Stimulated activated CD4-positive, alpha-beta T cell treated with anti-CD3 and anti-CD28 coated beads, Interleukin-15, amount 100 ng/mL, for 24 hours (primary cell): ENCODE results near the gene TMEM31.
A peak's percentile ranks its signal among the peaks of the same experiment; 100 is the strongest.

Experiments
- DNase-seq: peaks from one replicate; pipeline ENCODE4 v3.0.0-alpha.2; 2020

The TMEM31 gene, protein sequence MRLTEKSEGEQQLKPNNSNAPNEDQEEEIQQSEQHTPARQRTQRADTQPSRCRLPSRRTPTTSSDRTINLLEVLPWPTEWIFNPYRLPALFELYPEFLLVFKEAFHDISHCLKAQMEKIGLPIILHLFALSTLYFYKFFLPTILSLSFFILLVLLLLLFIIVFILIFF

DNA sequence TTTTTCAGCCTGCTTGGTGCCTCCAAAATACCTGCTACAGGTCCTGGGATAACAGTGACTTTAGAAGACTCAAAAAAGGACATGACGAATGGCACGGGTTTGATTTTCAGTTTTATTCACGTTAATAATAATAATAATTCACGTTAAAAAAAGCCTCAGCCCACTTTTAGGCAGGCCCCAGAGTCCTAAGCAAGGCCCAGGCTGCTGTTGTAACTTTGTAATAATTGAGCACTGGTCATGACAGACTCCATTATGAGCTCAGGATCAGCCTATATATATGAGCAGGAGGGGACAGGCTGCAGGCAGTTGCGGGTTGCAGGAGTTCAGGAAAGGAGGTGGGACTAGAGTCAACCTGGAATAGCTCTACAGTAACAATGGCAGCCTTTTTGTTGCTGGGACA, at the start of gene TMEM31:
TMEM31 (plus strand) TSS at position 301 of the 400 bp plus-strand sequence. CDS start 1,350 bp downstream, outside the sequence.
- DNase-seq: no peak

DNA sequence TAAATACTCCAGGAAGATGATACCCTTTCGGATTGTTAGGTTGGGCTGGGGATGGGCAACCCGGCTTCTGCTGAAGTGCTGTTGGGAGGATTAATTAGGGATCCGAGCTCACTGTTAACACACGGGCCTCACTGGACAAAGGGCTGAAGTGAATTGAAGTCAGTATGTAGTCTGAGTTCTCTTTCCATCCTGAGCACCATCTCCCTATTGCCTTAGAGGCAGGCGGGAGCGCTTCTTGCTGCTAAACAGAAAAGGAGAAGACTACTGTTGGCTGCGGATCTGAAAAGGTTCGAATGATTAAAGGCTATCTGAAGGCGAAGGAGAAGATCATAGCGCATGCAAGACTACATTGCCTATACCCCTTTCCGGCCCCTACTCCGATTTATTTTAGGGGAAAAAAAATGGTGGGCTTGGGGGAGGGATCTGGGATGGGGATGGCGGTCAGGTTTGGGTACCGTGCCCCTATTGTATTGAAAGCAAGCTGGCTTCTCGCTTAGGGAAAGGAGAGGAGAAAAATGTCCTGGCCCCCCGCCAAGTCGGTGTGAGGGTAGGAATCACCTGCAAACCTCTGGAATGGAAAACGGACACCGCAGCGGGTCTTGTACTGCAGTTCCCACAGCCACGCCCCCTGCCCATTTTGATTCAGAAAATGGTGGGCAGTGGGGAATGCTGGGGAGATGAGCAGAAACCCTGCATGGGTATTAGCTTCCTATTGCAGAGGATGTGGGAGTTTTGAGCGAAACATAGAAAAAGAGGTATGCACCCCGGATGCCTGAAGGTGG, 46.5 kb upstream of the TMEM31 start:
- DNase-seq: no peak

DNA sequence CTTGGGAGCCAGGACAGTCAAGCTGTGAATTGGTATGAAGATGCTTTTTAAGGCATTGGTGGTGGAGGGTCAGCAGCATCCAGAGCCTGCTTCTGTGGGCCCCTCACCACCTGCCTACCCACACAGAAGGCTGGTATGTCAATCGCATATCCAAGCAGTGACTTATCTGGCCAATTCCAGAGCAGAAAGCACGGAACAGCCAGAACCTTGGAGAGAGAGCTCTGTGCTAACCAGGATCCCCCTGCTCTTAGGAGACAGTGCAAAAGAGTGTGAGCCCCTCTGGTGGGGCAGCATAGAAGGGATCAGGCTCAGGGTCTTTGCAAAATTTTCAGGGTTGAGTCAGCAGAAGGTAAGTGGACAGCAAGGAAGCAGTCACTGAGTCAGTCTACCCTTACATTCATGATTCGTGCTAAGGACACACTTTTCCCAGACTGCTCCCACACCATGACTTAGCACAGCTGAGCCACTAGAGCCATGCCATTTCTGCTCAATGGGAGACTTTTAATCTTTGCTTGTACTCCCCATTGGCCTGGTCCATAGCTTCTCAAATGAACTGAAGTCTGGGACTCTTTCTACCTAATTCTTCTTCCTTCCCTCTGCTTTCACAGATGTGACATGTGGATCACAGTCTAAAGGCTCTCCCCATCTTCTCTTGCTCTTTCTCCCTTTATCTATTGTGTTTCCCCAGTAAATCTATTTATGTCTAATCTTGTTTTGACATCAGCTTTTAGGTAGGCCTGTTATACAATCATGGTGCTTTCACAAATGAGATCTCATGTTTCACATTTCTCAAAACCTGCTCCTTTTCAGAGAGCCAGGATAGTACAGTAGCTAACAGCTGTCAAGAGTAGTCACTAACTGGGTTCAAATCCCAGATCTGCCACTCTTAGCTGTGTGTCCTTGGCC, 44.3 kb upstream of the TMEM31 start:
- DNase-seq: no peak

DNA sequence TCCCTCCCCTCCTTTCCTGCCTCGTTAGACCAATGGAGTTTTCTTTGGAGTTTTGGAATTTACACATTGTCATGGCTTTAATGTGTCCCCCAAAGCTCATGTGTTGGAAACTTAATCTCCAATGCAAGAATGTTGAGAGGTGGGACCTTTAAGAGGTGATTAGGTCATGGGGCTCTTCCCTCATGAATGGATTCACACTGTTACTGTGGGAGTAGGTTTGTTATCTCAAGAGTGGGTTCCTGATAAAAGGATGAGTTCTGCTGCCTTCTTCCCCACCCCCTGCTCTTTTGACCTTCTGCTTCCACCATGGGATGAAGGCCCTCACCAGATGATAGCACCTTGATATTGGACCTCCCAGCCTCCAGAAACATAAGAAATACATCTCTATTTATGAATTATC, 41.0 kb upstream of the TMEM31 start:
- DNase-seq: no peak

DNA sequence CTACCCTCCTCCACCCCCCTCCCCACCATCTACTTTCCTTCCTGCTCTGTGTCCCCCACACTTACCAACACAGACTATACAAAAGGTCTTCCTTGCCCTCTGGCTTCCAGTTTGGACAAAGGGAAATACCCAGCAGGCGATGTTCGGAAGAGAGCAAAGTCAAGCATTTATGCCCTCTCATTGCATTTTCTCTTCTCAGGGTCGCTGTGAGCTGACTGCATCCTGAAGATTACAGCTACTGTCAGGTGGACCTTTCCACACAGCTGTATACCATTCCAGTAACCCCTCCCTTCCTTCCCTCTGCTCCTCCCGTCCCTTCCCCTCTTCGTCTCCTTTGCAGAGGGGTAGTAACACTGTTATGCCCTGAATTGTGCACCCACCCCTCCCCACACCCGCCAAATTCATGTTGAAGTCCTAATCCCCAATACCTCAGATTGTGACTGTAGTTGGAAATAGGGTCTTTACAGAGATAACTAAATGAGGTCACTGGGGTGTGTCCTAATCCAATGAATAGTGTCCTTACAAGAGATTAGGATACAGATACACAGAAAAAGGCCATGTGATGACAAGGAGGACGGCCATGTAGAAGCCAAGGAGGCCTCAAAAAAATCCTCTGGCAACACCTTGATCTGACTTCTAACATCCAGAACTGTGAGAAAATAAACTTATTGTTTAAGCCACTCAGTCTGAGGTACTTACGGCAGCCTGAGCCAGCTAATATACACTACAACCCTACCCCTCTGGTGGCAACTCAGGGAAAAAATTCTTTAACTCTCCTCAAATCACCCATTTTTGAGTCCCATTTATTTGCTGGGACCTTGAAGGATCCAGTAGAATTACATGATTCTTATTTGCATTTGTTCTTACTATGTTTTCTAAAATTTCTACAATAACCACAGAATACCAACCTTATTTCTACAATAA, 35.9 kb upstream of the TMEM31 start:
- DNase-seq: no peak

DNA sequence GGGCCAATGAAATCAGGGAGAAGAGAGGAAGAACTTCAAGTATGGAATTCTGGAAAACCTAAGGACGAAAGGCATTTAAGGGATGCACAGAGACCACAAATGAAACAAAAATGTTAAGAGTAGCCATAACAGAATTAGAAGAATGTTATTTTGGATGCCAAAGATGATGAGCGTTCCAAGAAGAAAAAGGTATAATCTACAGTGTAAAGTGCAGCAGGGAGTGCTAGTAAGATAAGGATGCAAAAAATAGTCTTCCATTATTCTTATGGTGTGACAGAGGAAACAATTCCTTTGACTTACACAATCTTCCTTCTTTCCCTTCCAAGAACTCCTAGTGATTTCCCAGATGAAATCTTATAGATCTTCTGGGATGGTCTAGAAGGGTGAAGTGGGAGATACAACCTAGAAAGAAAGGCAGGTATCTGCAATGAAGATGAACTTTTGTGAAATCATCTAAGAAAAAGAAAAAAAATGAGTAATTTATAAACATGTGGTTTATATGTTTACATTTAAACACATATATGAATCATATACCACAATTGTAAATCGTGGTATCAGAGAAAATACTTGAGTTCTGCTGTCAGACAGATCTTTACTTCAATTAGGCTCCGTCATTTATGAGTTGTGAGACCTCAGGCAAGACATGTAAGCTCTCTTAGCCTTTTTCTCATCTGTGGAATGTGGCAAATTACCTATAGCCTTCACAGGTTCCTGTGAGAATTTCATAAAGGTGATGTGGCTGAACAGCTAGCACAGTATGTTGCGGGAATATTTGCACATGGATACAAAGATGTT, 32.3 kb upstream of the TMEM31 start:
- DNase-seq: no peak

DNA sequence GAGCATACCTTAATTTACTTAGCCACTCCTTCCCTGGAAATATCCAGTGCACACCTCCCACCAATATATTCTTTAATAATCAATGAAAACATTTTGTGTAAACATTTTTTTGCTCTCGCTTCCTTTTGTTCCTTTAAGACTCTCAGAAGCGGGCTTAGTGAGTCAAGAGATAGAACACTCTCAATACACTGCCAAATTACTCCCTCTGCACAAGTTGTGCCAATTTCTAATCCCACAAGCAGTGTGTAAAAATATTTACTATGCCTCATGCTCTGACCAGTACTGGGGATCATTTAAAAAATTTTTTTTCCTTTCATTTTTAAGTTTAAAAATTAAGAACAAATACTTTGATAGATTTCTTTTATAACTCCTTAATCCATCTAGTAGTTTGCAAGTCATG, 29.3 kb upstream of the TMEM31 start:
- no peak for DNase-seq

DNA sequence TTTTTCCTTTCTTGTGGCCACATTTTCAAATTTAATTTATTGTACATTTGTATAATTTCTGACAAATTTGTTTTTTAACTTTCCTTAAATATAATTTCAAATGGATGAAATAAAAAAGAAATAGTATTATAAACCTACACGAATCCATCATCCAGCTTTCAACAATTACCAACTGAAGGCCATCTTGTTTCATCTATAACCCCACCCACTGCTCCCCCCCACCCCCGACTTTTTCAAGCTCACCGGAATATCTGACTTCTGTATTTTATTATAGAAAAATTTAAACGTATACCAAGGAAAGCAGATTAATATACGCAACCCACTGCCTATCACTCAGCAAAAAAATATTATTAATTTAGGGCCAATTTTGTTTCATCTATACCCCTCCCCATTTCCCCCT, 25.3 kb upstream of the TMEM31 start:
- DNase-seq: peak; percentile 12

DNA sequence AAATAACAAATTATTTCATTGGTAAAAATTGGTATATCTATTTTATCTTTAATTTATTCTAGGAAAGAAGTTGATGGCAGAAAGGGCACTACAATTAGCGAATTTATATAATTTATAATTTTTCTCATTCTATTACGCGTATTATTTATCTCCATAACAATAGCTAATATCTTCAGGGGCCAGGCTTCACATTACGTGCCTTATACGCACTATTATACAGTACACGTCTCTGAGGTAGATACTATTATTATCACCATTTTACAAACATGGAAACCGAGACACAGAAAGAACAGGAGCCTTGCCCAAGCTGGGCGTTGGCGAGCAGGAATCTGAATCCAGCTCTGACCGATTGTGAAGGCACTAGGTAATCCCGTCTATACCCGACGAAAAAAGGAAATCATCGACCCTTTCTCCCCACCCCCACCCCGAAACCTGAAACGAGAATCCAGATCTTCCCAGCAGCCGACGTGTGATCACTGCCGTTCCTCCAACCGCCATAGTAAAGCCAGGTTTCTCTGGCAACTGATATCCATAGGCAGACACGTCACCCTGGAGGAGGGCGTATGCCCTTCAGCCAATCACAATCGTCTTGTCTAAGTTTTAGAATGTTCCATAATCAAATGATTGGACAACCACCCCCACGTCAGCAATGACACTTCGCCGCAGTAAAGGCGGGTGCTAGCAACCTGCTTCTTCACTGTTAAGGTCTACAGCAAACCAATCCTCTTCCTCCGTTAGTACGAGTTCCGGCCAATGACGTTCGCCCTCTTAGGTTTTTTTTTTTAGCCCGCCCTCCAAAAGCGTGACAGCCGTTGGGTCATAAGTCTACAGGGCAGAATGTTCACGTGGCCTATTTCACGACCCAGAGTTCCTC, 24.3 kb upstream of the TMEM31 start, which contains the start of gene MORF4L2:
MORF4L2 (minus strand) TSS at position 501 of the 874 bp plus-strand sequence. CDS start 9,672 bp downstream, outside the sequence.
- DNase-seq: peak; percentile 88

DNA sequence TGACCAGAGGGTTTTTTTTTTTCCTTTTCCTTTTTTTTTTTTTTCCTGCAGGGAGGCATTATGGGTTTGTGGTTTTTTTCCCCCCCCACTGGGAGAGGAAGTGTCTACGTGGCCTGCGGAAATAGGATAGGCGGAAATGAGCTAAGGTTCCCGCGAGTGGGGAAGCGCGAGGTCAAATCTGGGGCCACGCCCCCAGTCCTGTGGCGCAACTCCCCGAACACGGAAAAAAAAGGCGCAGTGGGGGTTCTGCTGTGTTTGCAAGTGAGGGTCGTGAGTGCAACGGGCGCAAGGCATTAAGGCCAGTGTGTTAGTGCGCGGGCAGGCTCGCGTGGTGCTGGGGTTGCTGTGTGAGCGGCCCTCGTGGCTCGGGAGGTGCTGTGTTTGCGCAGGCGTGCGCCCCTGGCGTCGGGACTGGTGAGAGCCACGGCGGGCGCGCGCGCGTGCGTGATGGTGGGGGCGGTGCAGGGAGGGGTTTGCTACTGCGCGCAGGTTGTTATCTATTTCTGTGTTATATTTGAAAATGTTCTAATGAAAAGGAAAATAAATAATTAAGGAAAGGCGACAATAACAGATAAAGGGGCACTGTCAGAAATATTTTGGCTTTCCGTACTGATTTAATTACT, 23.5 kb upstream of the TMEM31 start:
- DNase-seq: peak; percentile 88

DNA sequence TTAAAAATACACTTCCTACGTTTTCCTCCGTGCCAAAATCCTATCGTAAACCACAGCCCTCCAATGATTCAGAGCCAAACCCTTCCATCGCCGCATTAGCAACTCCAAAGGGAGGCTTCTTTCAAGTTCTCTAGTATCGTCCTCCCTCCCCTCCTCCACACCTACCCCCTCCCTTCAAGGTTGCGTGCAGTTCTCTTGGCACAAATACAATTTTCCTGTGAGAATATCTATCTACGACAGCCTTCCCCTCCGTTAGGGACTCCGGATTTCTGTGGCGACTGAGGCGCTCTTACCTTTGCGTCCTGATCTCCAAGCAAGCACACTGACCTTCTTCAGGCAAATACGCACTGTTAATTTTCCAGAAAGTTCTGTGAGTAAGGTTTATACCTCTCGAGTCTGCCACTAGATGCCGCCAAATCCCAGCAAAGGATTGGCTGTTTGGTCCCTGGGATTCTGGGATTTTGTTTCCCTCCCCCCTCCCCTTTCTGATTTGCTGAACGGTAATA, 23.0 kb upstream of the TMEM31 start:
- DNase-seq: peak; percentile 61

DNA sequence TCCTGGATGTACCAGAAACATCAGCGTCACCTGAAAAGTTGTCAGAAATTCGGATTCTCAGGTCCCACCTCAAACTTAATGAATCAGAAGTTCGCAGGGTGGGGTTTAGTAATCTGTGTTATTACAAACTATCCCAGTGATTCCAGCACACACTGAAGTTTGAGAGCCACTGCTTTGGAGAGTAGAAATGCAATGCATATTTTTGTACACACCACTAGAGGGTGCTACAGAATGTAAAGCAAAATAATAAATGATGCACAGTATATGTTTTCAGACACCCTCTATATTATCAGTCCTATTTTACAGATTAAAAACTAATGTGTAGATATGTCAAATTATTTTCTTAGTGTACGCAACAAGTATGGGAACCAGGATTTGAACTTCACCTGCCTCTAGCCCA, 21.8 kb upstream of the TMEM31 start:
- no peak for DNase-seq

DNA sequence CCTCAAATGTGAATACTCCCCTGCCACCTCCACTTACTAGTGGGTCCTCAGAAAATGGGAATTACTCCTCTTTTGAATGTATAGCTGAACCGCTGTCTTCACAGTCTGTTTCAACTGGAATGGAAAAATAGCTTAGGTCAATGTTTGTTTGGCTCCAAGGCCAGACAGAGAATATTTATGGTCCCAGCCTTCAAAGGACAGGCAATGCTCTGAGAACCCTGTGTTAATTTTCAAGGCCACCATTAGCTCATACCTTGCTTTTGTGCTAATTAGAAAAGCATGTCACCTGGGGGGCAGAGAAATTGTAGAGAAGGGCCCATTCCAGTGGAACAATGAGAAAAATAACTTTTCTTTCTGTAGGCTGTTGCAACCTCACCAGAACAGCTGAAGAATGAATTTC, 19.6 kb upstream of the TMEM31 start:
- DNase-seq: no peak

DNA sequence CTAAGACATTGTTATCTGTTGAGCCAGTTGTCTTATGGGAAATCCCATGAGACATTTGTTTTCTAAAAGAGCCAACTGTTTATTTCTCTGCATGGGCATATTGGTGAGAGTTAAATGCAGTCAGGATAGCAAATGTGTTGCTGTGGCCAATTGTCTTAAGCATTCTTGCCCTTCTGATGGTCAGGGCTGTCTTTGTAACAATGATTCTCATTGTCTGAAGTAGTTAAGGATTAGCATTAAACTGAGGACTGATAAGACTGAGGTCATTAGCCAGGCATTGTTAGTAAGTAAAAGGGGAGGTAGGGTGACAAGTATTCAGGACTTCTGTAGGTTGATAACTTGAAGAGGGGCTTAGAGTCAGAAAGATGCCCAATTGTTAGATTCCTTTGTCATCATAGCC, 13.0 kb upstream of the TMEM31 start:
- no peak for DNase-seq

DNA sequence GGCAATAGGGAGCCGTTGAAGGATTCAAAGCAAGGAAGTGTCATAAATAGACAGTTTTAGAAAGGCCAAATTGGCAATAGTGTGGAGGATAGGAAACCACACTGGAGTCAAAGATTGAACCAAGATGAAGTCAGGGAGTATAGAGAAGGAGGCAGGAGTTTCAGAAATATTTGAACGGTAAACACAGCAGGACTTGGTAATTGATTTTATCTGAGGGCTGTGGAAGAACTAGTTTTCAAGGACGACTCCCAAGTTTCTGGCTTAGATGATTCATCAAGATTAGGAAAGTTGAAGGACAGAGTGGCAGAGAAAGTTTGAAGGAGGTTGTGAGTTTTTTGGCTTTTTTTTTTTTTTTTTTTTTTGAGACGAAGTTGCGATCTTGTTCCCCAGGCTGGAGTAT, 11.5 kb upstream of the TMEM31 start:
- DNase-seq: no peak

DNA sequence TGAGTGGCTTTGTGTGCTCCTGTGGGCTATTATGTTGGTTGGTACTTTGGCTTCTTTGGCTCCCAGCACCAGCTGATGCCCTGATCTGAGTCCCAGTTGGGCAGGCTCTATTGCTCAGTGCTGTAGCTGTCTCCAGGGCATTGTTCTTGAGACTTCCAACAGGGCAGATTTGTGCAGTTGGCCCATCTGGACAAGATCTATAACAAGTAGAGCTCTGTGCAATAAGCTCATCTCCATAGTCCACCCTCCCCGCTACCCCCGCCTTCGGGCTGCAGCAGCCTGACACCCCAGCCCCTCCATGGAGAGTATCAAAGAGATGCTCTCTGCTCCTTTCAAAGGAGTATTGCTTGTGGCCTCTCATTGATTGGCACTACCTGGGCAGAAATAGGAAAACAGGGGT, 5.8 kb upstream of the TMEM31 start:
- DNase-seq: no peak

DNA sequence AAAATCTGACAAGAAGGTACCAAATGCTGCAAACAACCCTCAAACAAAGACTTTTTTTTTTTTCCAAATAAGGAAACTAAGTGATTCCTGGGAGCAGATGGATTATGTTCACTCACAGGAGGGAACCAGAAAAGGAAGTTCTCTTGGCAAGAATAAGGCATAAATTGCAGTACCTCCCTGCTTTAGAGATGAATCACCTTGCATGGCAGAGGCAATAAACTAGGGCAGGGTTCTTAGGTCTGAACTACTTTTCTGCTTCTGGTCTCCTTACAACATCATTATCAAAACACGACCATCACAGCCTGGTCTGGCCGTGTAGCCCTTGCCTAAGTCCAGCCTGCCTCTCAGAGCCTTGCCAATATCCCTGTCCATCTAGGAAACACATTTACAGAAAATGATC, 6.3 kb downstream of the TMEM31 start:
- DNase-seq: no peak

DNA sequence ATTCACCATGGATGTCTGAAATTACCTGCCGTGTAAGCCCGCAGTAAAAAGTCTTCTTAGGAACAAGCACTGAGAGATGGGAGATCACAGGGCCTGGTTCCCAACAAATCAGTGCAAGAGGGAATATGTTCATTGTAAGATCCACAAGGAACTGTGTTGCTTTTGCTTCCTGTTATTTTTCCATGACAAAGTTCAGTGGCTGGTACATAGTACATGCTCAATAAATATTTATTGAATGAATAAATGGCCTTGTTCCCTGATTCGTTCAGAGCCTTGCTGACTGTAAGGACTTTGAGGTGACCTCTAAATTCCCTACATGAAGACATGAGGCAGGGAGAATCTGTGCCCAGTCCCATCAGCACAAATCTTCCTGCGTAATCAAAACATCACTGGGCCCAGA, 7.4 kb downstream of the TMEM31 start:
- DNase-seq: no peak

DNA sequence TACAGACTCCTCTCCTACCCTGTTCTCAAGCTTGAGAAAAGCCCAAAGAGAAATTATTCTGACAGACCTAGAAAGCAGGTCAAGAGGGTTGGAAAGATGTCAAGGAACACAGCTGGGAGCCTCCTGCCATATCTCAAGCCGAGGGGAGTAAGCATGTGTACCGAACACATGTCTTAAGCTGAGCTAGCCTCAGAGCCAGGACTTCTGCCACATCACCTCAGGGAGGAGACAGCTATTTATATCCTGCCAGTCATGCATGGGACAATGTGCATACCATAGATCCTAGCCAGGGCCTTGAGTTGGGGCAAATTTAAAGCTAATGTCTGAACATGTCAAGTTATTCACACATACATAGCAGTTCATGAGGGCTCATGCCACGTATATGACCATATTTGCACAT, 11.8 kb downstream of the TMEM31 start:
- no peak for DNase-seq

DNA sequence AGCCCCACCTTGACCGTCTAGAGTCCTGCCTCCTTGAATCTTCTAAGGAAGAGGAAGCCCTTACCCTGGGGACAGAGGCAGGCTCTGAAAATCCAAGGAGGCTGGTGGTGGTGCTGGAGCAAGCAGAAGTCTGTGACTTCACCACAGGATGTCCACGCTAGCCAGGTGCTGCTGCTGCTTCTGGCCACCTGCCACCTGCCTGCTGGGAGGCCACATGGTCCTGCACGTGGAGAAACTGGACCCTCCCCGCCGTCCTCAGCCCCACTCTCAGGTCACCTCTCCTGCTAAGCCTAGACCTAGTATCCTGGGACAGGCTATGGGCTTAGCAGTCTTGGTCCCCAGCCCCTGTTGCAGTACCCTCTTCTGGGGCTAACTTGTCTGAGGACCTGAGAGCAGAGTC, 15.8 kb downstream of the TMEM31 start:
- DNase-seq: no peak
